NT2/D1 (cell line): ENCODE measurements around the gene TSHZ1.

Experiments
- SUZ12 ChIP-seq: IDR thresholded peaks from 2 replicates; pipeline ENCODE4 v1.6.1; 2011; ENCODE audit not compliant: insufficient read length, insufficient read depth; ENCODE audit errors: extremely low read depth
- YY1 ChIP-seq: IDR thresholded peaks from 2 replicates; pipeline ENCODE4 v1.6.1; 2011; ENCODE audit not compliant: insufficient read length, insufficient read depth
- ZNF274 ChIP-seq: IDR thresholded peaks from 2 replicates; pipeline ENCODE4 v1.6.1; 2011; ENCODE audit warnings: mild to moderate bottlenecking, low read depth, low read length

- TF ChIP-seq ZNF274, result no peak
- TF ChIP-seq YY1, result no peak
- TF ChIP-seq SUZ12, result no peak
Observed at GRCh38 chr18:75178376-75178775, 32.2 kb upstream of the TSHZ1 start.
